SK-N-SH treated with all-trans-retinoic acid at 6 μM for 48 hours (cell line): ENCODE results near the gene PURA.

Experiments
- ATAC-seq: fragments of 200-7000 bp; cut with Tn5 transposase; 3 replicates; pipeline ENCODE4 v1.9.1; 2020; ENCODE audit warnings: mild to moderate bottlenecking, moderate library complexity
- ARNTL ChIP-seq: fragments of 450-650 bp; formaldehyde crosslinking; IDR thresholded peaks from 2 replicates; pipeline ENCODE4 v1.5.0; 2020; ENCODE audit warnings: low read depth, mild to moderate bottlenecking, moderate library complexity, borderline replicate concordance
- BACH2 ChIP-seq: fragments of 250-450 bp; sonication (Bioruptor Pico); IDR thresholded peaks from 2 replicates; pipeline ENCODE4 v1.9.0; 2021; ENCODE audit warnings: mild to moderate bottlenecking, borderline replicate concordance
- CREB5 ChIP-seq: fragments of 250-450 bp; sonication (Bioruptor Pico); IDR thresholded peaks from 2 replicates; pipeline ENCODE4 v1.5.1; 2020; ENCODE audit warnings: low read depth, mild to moderate bottlenecking, moderate library complexity
- CSRNP3 ChIP-seq: fragments of 250-450 bp; sonication (Bioruptor Pico); IDR thresholded peaks from 2 replicates; pipeline ENCODE4 v1.5.1; 2021; ENCODE audit warnings: mild to moderate bottlenecking, moderate library complexity
- GLIS3 ChIP-seq: fragments of 250-450 bp; sonication (Bioruptor Pico); IDR thresholded peaks from 2 replicates; pipeline ENCODE4 v1.5.0; 2020; ENCODE audit warnings: mild to moderate bottlenecking, moderate library complexity
- PATZ1 ChIP-seq: fragments of 250-450 bp; sonication (Bioruptor Pico); IDR thresholded peaks from 2 replicates; pipeline ENCODE4 v1.8.0; 2020; ENCODE audit warnings: mild to moderate bottlenecking, moderate library complexity, borderline replicate concordance
- POU6F1 ChIP-seq: fragments of 250-450 bp; sonication (Bioruptor Pico); IDR thresholded peaks from 2 replicates; pipeline ENCODE4 v1.8.0; 2021; ENCODE audit warnings: low read depth, mild to moderate bottlenecking, moderate library complexity, borderline replicate concordance
- PPARA ChIP-seq: fragments of 250-450 bp; sonication (Bioruptor Pico); IDR thresholded peaks from 2 replicates; pipeline ENCODE4 v1.5.0; 2020; ENCODE audit warnings: mild to moderate bottlenecking, borderline replicate concordance
- RARB ChIP-seq: fragments of 250-450 bp; sonication (Bioruptor Pico); IDR thresholded peaks from 2 replicates; pipeline ENCODE4 v1.8.0; 2021; ENCODE audit warnings: mild to moderate bottlenecking, moderate library complexity
- SNAI2 ChIP-seq: fragments of 250-450 bp; sonication (Bioruptor Pico); IDR thresholded peaks from 2 replicates; pipeline ENCODE4 v1.5.0; 2020; ENCODE audit warnings: mild to moderate bottlenecking, moderate library complexity
- TCF4 ChIP-seq: fragments of 250-450 bp; sonication (Bioruptor Pico); IDR thresholded peaks from 2 replicates; pipeline ENCODE4 v1.8.0; 2021; ENCODE audit warnings: mild to moderate bottlenecking, moderate library complexity, borderline replicate concordance
- TOX ChIP-seq: fragments of 250-450 bp; sonication (Bioruptor Pico); IDR thresholded peaks from 2 replicates; pipeline ENCODE4 v1.8.0; 2021; ENCODE audit warnings: mild to moderate bottlenecking, moderate library complexity, borderline replicate concordance
- TSHZ2 ChIP-seq: fragments of 250-450 bp; sonication (Bioruptor Pico); IDR thresholded peaks from 2 replicates; pipeline ENCODE4 v1.5.0; 2020; ENCODE audit warnings: mild to moderate bottlenecking, moderate library complexity
- ZFP3 ChIP-seq: fragments of 250-450 bp; sonication (Bioruptor Pico); IDR thresholded peaks from 2 replicates; pipeline ENCODE4 v1.5.0; 2020; ENCODE audit warnings: mild to moderate bottlenecking, moderate library complexity
- ZFP30 ChIP-seq: fragments of 450-650 bp; formaldehyde crosslinking; IDR thresholded peaks from 2 replicates; pipeline ENCODE4 v1.5.0; 2022; ENCODE audit warnings: mild to moderate bottlenecking, moderate library complexity
- ZNF565 ChIP-seq: fragments of 450-650 bp; formaldehyde crosslinking; conservative IDR thresholded peaks from 2 replicates; pipeline ENCODE4 v1.5.0; 2020; ENCODE audit warnings: low read depth, mild to moderate bottlenecking, moderate library complexity

Gene PURA

DNA sequence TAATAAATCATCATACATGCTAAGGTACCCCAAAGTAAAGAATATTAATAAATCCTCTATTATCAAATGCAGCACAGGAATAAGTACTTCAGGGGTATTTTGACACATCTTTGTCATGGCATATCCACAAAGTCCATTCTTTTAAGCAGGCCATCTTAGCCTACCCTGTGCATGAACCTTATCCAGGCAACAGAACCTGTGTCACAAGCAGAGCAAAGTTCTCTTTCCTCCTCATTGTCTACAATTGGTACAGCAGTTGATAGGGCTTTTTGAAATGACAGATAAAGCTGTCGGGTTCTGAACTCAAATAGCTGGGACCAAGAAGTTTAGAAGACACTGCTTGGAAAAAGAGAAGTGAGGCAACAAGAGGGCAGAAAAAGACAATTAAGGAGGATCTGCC is 30.8 kb upstream of the PURA start (continued):
- no peak for TF ChIP-seq TSHZ2 (CRISPR knock-in tag)
- TF ChIP-seq ZFP3 (CRISPR knock-in tag): no peak
- no peak for TF ChIP-seq TCF4 (CRISPR knock-in tag)
- no peak for TF ChIP-seq POU6F1
- no peak for TF ChIP-seq PPARA (CRISPR knock-in tag)

- TF ChIP-seq POU6F1: no peak
- no peak for TF ChIP-seq SNAI2 (CRISPR knock-in tag)
- TF ChIP-seq, all 23 proteins: peak for 0
- ATAC-seq: no peak
These were observed 30.3 kb upstream of the PURA start for GRCh38 chr5:140083650-140084049.

- TF ChIP-seq BACH2 (CRISPR knock-in tag) (no peak), TSHZ2 (CRISPR knock-in tag) (no peak), CREB5 (CRISPR knock-in tag) (no peak), RARB (CRISPR knock-in tag) (no peak), GLIS3 (no peak), ZNF565 (CRISPR knock-in tag) (no peak), ZFP30 (CRISPR knock-in tag) (no peak), PATZ1 (CRISPR knock-in tag) (no peak), ARNTL (CRISPR knock-in tag) (no peak), PPARA (CRISPR knock-in tag) (no peak)
- TF ChIP-seq, all 23 proteins: peak for 0
These were observed 29.4 kb upstream of the PURA start for GRCh38 chr5:140084541-140084940.

GRCh38 chr5:140090251-140090650 is 23.7 kb upstream of the PURA start:
- TF ChIP-seq CSRNP3 (CRISPR knock-in tag) (no peak), TSHZ2 (CRISPR knock-in tag) (no peak), ARNTL (CRISPR knock-in tag) (no peak), ZNF565 (CRISPR knock-in tag) (no peak), POU6F1 (no peak), TOX (CRISPR knock-in tag) (no peak)
- ATAC-seq: no peak

More at GRCh38 chr5:140084541-140084940, 29.4 kb upstream of the PURA start:
- no peak for ATAC-seq
